CD4-positive, alpha-beta T cell (primary cell): Measurements from ENCODE around the gene KMT2C. TPM values are rescaled to one million over a fixed set of nuclear protein-coding genes. Genes with fewer than 3 reads are reported as not detected.

Source experiments
- ATAC-seq: fragments of 200-7000 bp; cut with Tn5 transposase; one replicate; pipeline ENCODE4 v1.10.0; 2022; ENCODE audit warnings: mild to moderate bottlenecking; ENCODE audit not compliant: poor library complexity
- CTCF ChIA-PET: fragments of 350-600 bp; sonication (Branson Sonifier 250); formaldehyde crosslinking; loops from one replicate; lab custom pipeline; 2021; ENCODE audit warnings: antibody characterized with exemption, inconsistent platforms; lab: Charles Lee
- POLR2A ChIA-PET: fragments of 350-600 bp; sonication (Branson Sonifier 250); formaldehyde crosslinking; loops from one replicate; lab custom pipeline; 2021; ENCODE audit warnings: antibody characterized with exemption, inconsistent platforms; lab: Charles Lee
- DNase-seq, 14 experiments: peaks; one replicate each; pipeline ENCODE4 v3.0.0-alpha.2; 2013 to 2020; ENCODE audit warnings: mixed read lengths in 2 of 14
- H3K27ac ChIP-seq, 2 donors: one replicate each; pipeline versions ENCODE4 v1.5.1 to v1.7.0; 2013; ENCODE audit warnings: low read length in 2 of 2, low read depth in 1 of 2, mild to moderate bottlenecking in 1 of 2
- H3K27me3 ChIP-seq, 2 experiments: 1 replicate in 1 of 2; 2 replicates in 1 of 2; pipeline versions ENCODE4 v1.6.1 to v1.7.0; 2013; ENCODE audit warnings: low read length in 2 of 2, control low read depth in 1 of 2, mild to moderate bottlenecking in 1 of 2, moderate library complexity in 1 of 2; ENCODE audit not compliant: insufficient read depth in 2 of 2, control insufficient read depth in 1 of 2
- H3K36me3 ChIP-seq: one replicate; pipeline ENCODE4 v1.6.1; 2013; ENCODE audit warnings: low read length, control low read depth; ENCODE audit not compliant: insufficient read depth
- H3K4me1 ChIP-seq: one replicate; pipeline ENCODE4 v1.6.1; 2013; ENCODE audit warnings: low read length, control low read depth; ENCODE audit not compliant: insufficient read depth
- H3K4me3 ChIP-seq: one replicate; pipeline ENCODE4 v1.5.1; 2013; ENCODE audit warnings: mild to moderate bottlenecking, low read length, moderate library complexity
- H3K9me3 ChIP-seq, 2 experiments: 1 replicate in 1 of 2; 2 replicates in 1 of 2; pipeline versions ENCODE4 v1.6.1 to v1.7.0; 2013; ENCODE audit warnings: low read length in 2 of 2, mild to moderate bottlenecking in 2 of 2, control low read depth in 1 of 2, moderate library complexity in 1 of 2; ENCODE audit not compliant: control insufficient read depth in 1 of 2, insufficient read depth in 1 of 2
- H3K27ac Mint-ChIP-seq: one replicate; pipeline ENCODE4 v1.8.0; 2020; ENCODE audit warnings: mixed read lengths
- H3K27me3 Mint-ChIP-seq: one replicate; pipeline ENCODE4 v1.8.0; 2021; ENCODE audit warnings: mixed read lengths
- H3K36me3 Mint-ChIP-seq: one replicate; pipeline ENCODE4 v1.8.0; 2021; ENCODE audit warnings: low read depth, mixed read lengths
- H3K4me1 Mint-ChIP-seq: one replicate; pipeline ENCODE4 v1.8.0; 2021; ENCODE audit warnings: low read depth, mixed read lengths
- H3K4me3 Mint-ChIP-seq: one replicate; pipeline ENCODE4 v1.8.0; 2020; ENCODE audit warnings: mild to moderate bottlenecking, mixed read lengths
- H3K9me3 Mint-ChIP-seq: one replicate; pipeline ENCODE4 v1.8.0; 2020; ENCODE audit warnings: mixed read lengths
- CTCF ChIP-seq: fragments of 200-600 bp; IDR thresholded peaks from one replicate; pipeline ENCODE4 v1.8.0; 2022; ENCODE audit warnings: antibody characterized with exemption, mild to moderate bottlenecking
- intact Hi-C, 2 experiments: fragments of 100-400 bp; cut with DNase I in 1 of 2; cut with micrococcal nuclease in 1 of 2; formaldehyde crosslinking; loops; one replicate each; pipeline versions ENCODE4 v1.15.1 to v1.9.0; 2023 to 2025; cut with DNase I, micrococcal nuclease
- total RNA-seq, 174 experiments: library from RNA in 2 of 174; stranded (reverse) in 2 of 174; gene quantifications; one replicate each; pipeline ENCODE4 v1.2.3 and lab custom pipeline; 2021 to 2026

Gene KMT2C
- total RNA-seq, 2 experiments from 2014 or later: 113 to 118 TPM

GRCh38 chr7:152370297-152370696, 65.5 kb downstream of the KMT2C start:
- intact Hi-C loops: no loop called here
- no peaks in the 10 kb centered on the region for H3K27me3 ChIP-seq
- H3K36me3 ChIP-seq: peaks cover 6% of the 10 kb centered on the region
- POLR2A ChIA-PET: no interaction called here
- CTCF ChIA-PET: no interaction called here
- no peak overlapping the region for H3K27ac ChIP-seq
- Mint-ChIP-seq H3K9me3 (peaks cover 4% of the 10 kb centered on the region), H3K27ac (no peak overlapping the region), H3K4me3 (no peak overlapping the region), H3K27me3 (no peaks in the 10 kb centered on the region), H3K4me1 (peaks cover 62% of the 10 kb centered on the region), H3K36me3 (peaks cover 36% of the 10 kb centered on the region)
- H3K4me1 ChIP-seq: peaks cover 10% of the 10 kb centered on the region
- no peak overlapping the region for H3K4me3 ChIP-seq
- no peak for ATAC-seq
- H3K9me3 ChIP-seq: peaks cover 8 to 12% of the 10 kb centered on the region in 2 experiments
- TF ChIP-seq CTCF: no peak
- DNase-seq: no peak

DNA sequence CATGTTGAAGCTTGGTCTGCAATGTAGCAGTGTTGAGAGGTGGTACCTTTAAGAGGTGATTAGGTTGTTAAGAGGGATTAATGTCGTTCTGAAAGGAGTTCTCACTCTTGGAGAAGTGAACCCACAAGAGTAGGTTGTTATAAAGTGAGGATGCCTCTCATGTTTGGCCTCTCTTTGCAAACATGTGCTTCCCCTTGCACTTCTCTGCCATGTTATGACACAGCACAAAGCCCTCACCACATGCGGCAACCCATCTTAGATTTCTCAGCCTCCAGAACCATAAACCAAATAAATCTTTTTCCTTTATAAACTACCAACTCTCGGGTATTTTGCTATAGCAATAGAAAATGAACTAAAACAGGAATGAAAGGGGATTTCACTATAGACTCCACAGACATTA, 66.3 kb downstream of the KMT2C start:
- no peak for DNase-seq
- Histone ChIP-seq H3K36me3 (peaks cover 6% of the 10 kb centered on the region), H3K27ac (no peak overlapping the region), H3K4me3 (no peak overlapping the region), H3K9me3 (peaks cover 8 to 12% of the 10 kb centered on the region in 2 experiments), H3K27me3 (no peaks in the 10 kb centered on the region), H3K4me1 (peaks cover 16% of the 10 kb centered on the region)
- Mint-ChIP-seq H3K4me3 (no peak overlapping the region), H3K27me3 (no peaks in the 10 kb centered on the region), H3K9me3 (peaks cover 4% of the 10 kb centered on the region), H3K27ac (no peak overlapping the region), H3K4me1 (peaks cover 69% of the 10 kb centered on the region), H3K36me3 (peaks cover 36% of the 10 kb centered on the region)
- intact Hi-C loops: no loop called here
- POLR2A ChIA-PET: interaction anchor here (0.6 kb wide), 1 partner anchor 152 kb away, joined by 4 read pairs; no protein-coding TSS in a partner anchor
- no peak for TF ChIP-seq CTCF
- no peak for ATAC-seq
- CTCF ChIA-PET: no interaction called here

GRCh38 chr7:152367170-152367569, 68.6 kb downstream of the KMT2C start:
- Mint-ChIP-seq H3K9me3 (no peaks in the 10 kb centered on the region), H3K27me3 (no peaks in the 10 kb centered on the region), H3K4me3 (no peak overlapping the region), H3K4me1 (peaks cover 77% of the 10 kb centered on the region), H3K27ac (no peak overlapping the region), H3K36me3 (peaks cover 36% of the 10 kb centered on the region)
- no peak for ATAC-seq
- no peak overlapping the region for H3K4me3 ChIP-seq
- H3K9me3 ChIP-seq: peaks cover 5 to 11% of the 10 kb centered on the region in 2 experiments
- no peak for DNase-seq
- H3K36me3 ChIP-seq: peaks cover 6% of the 10 kb centered on the region
- intact Hi-C loops: no loop called here
- ChIA-PET CTCF (no interaction called here), POLR2A (no interaction called here)
- no peaks in the 10 kb centered on the region for H3K27me3 ChIP-seq
- no peak for TF ChIP-seq CTCF
- H3K27ac ChIP-seq: no peak overlapping the region
- H3K4me1 ChIP-seq: peaks cover 19% of the 10 kb centered on the region
